IPS-20b (cell line): ENCODE measurements around the gene TMIE.

Experiments used
- H3K27ac ChIP-seq: one replicate; pipeline ENCODE4 v1.5.1; 2013; ENCODE audit warnings: low read length
- H3K27me3 ChIP-seq: 2 replicates; pipeline ENCODE4 v1.6.1; 2013; ENCODE audit warnings: mild to moderate bottlenecking, low read length, inconsistent platforms; ENCODE audit not compliant: insufficient read depth
- H3K36me3 ChIP-seq: 2 replicates; pipeline ENCODE4 v1.6.1; 2013; ENCODE audit warnings: low read depth, mild to moderate bottlenecking, inconsistent platforms, low read length, moderate library complexity; ENCODE audit not compliant: insufficient read depth
- H3K4me1 ChIP-seq: 2 replicates; pipeline ENCODE4 v1.6.1; 2013; ENCODE audit warnings: mild to moderate bottlenecking, control low read depth, inconsistent platforms, low read length, moderate library complexity; ENCODE audit not compliant: insufficient read depth
- H3K4me3 ChIP-seq: 2 replicates; pipeline ENCODE4 v1.5.1; 2013; ENCODE audit warnings: mild to moderate bottlenecking, low read length, inconsistent platforms
- H3K9ac ChIP-seq: 2 replicates; pipeline ENCODE4 v1.6.1; 2013; ENCODE audit warnings: low read depth, mild to moderate bottlenecking, inconsistent platforms, low read length, moderate library complexity
- H3K9me3 ChIP-seq: 2 replicates; pipeline ENCODE4 v1.6.1; 2013; ENCODE audit warnings: mild to moderate bottlenecking, low read depth, low read length, inconsistent platforms; ENCODE audit not compliant: insufficient read depth

The TMIE gene

GRCh38 chr3:46670891-46671427, 30.2 kb upstream of the TMIE start:
- no peaks in the 10 kb centered on the region for H3K4me1 ChIP-seq
- H3K27ac ChIP-seq: no peak overlapping the region
- no peak overlapping the region for H3K4me3 ChIP-seq
- no peak overlapping the region for H3K9ac ChIP-seq
- no peaks in the 10 kb centered on the region for H3K27me3 ChIP-seq
- H3K36me3 ChIP-seq: no peaks in the 10 kb centered on the region
- no peaks in the 10 kb centered on the region for H3K9me3 ChIP-seq

- no peaks in the 10 kb centered on the region for H3K36me3 ChIP-seq
Observed at GRCh38 chr3:46671541-46672348, 29.4 kb upstream of the TMIE start.

GRCh38 chr3:46672349-46672695, 28.9 kb upstream of the TMIE start:
- Histone ChIP-seq H3K4me3 (no peak overlapping the region), H3K36me3 (no peaks in the 10 kb centered on the region), H3K9me3 (no peaks in the 10 kb centered on the region), H3K27ac (no peak overlapping the region), H3K27me3 (no peaks in the 10 kb centered on the region), H3K9ac (no peak overlapping the region), H3K4me1 (no peaks in the 10 kb centered on the region)

More at GRCh38 chr3:46671541-46672348, 29.4 kb upstream of the TMIE start:
- Histone ChIP-seq H3K27ac (no peak overlapping the region), H3K9ac (no peak overlapping the region), H3K9me3 (no peaks in the 10 kb centered on the region), H3K4me3 (no peak overlapping the region), H3K4me1 (no peaks in the 10 kb centered on the region), H3K27me3 (no peaks in the 10 kb centered on the region)

- H3K36me3 ChIP-seq: no peaks in the 10 kb centered on the region
- H3K4me1 ChIP-seq: no peaks in the 10 kb centered on the region
- H3K27ac ChIP-seq: no peak overlapping the region
- H3K27me3 ChIP-seq: no peaks in the 10 kb centered on the region
- no peak overlapping the region for H3K9ac ChIP-seq
- no peak overlapping the region for H3K4me3 ChIP-seq
- H3K9me3 ChIP-seq: no peaks in the 10 kb centered on the region
Observed at GRCh38 chr3:46673151-46674030, 27.8 kb upstream of the TMIE start.

GRCh38 chr3:46674031-46674845, 27.0 kb upstream of the TMIE start:
- Histone ChIP-seq H3K9me3 (no peaks in the 10 kb centered on the region), H3K4me3 (no peak overlapping the region), H3K27me3 (no peaks in the 10 kb centered on the region), H3K36me3 (no peaks in the 10 kb centered on the region), H3K27ac (no peak overlapping the region), H3K9ac (no peak overlapping the region), H3K4me1 (no peaks in the 10 kb centered on the region)

GRCh38 chr3:46675426-46675825, 25.8 kb upstream of the TMIE start:
- H3K9ac ChIP-seq: no peak overlapping the region
- no peak overlapping the region for H3K27ac ChIP-seq
- H3K4me3 ChIP-seq: no peak overlapping the region

GRCh38 chr3:46675843-46676567, 25.2 kb upstream of the TMIE start:
- no peak overlapping the region for H3K4me3 ChIP-seq
- no peaks in the 10 kb centered on the region for H3K36me3 ChIP-seq
- H3K9me3 ChIP-seq: no peaks in the 10 kb centered on the region
- no peak overlapping the region for H3K27ac ChIP-seq
- H3K4me1 ChIP-seq: no peaks in the 10 kb centered on the region
- H3K27me3 ChIP-seq: no peaks in the 10 kb centered on the region
- no peak overlapping the region for H3K9ac ChIP-seq

More at GRCh38 chr3:46675426-46675825, 25.8 kb upstream of the TMIE start:
- H3K27me3 ChIP-seq: no peaks in the 10 kb centered on the region
- no peaks in the 10 kb centered on the region for H3K4me1 ChIP-seq
- H3K9me3 ChIP-seq: no peaks in the 10 kb centered on the region
- no peaks in the 10 kb centered on the region for H3K36me3 ChIP-seq

GRCh38 chr3:46676601-46677410, 24.4 kb upstream of the TMIE start:
- Histone ChIP-seq H3K9me3 (no peaks in the 10 kb centered on the region), H3K27me3 (no peaks in the 10 kb centered on the region), H3K4me1 (no peaks in the 10 kb centered on the region), H3K9ac (no peak overlapping the region), H3K36me3 (no peaks in the 10 kb centered on the region), H3K27ac (no peak overlapping the region), H3K4me3 (no peak overlapping the region)

- Histone ChIP-seq H3K27me3 (no peaks in the 10 kb centered on the region), H3K4me1 (no peaks in the 10 kb centered on the region), H3K4me3 (no peak overlapping the region), H3K9me3 (no peaks in the 10 kb centered on the region), H3K36me3 (no peaks in the 10 kb centered on the region), H3K27ac (no peak overlapping the region), H3K9ac (no peak overlapping the region)
Observed at GRCh38 chr3:46677411-46677726, 23.8 kb upstream of the TMIE start.

- Histone ChIP-seq H3K4me1 (no peaks in the 10 kb centered on the region), H3K9me3 (no peaks in the 10 kb centered on the region), H3K27ac (no peak overlapping the region), H3K36me3 (no peaks in the 10 kb centered on the region), H3K4me3 (no peak overlapping the region), H3K27me3 (no peaks in the 10 kb centered on the region), H3K9ac (no peak overlapping the region)
Observed at GRCh38 chr3:46678280-46678679, 22.9 kb upstream of the TMIE start.
